GM23338 (cell line): Measurements from ENCODE around the gene UNC79. TPM values are rescaled to one million over a fixed set of nuclear protein-coding genes. Genes with fewer than 3 reads are reported as not detected.

ENCODE experiments used
- ATAC-seq: fragments of 200-7000 bp; cut with Tn5 transposase; 3 replicates; pipeline ENCODE4 v1.9.1; 2020
- DNase-seq: peaks from one replicate; pipeline ENCODE4 v3.0.0-alpha.2; 2015; ENCODE audit warnings: low spot score
- H2AFZ ChIP-seq: fragments of 200-600 bp; sonication (generic); 2 replicates; pipeline ENCODE4 v1.8.0; 2016; ENCODE audit warnings: antibody characterized with exemption, mild to moderate bottlenecking, moderate library complexity
- H3F3A ChIP-seq: fragments of 200-600 bp; sonication (generic); replicated peaks from 2 replicates; pipeline ENCODE4 v1.8.0; 2017; ENCODE audit warnings: antibody characterized with exemption, mixed run types, low read depth
- H3K27ac ChIP-seq: fragments of 200-600 bp; sonication (generic); 2 replicates; pipeline ENCODE4 v1.6.1; 2016; ENCODE audit warnings: low read depth
- H3K27me3 ChIP-seq: fragments of 200-600 bp; sonication (generic); 2 replicates; pipeline ENCODE4 v1.8.0; 2016; ENCODE audit warnings: mild to moderate bottlenecking, mixed run types, moderate library complexity; ENCODE audit not compliant: insufficient read depth
- H3K36me3 ChIP-seq: fragments of 200-600 bp; sonication (generic); 2 replicates; pipeline ENCODE4 v1.8.0; 2016; ENCODE audit warnings: mild to moderate bottlenecking; ENCODE audit not compliant: insufficient read depth
- H3K4me1 ChIP-seq: fragments of 200-600 bp; sonication (generic); 2 replicates; pipeline ENCODE4 v1.8.0; 2016; ENCODE audit warnings: mild to moderate bottlenecking, moderate library complexity; ENCODE audit not compliant: insufficient read depth
- H3K4me2 ChIP-seq: fragments of 200-600 bp; sonication (generic); 2 replicates; pipeline ENCODE4 v1.7.1; 2017; ENCODE audit warnings: mixed run types
- H3K4me3 ChIP-seq: fragments of 200-600 bp; sonication (generic); 2 replicates; pipeline ENCODE4 v1.6.1; 2016; ENCODE audit warnings: mixed run types
- H3K79me2 ChIP-seq: fragments of 200-600 bp; sonication (generic); replicated peaks from 2 replicates; pipeline ENCODE4 v1.8.0; 2017; ENCODE audit warnings: mild to moderate bottlenecking; ENCODE audit not compliant: insufficient read depth
- H3K9me2 ChIP-seq: fragments of 200-600 bp; sonication (generic); 2 replicates; pipeline ENCODE4 v1.8.0; 2017; ENCODE audit not compliant: insufficient read depth
- H4K20me1 ChIP-seq: fragments of 200-600 bp; sonication (generic); replicated peaks from 2 replicates; pipeline ENCODE4 v1.8.0; 2017; ENCODE audit warnings: mild to moderate bottlenecking; ENCODE audit not compliant: insufficient read depth
- H3K27ac Mint-ChIP-seq: 2 replicates; pipeline ENCODE4 v1.8.0; 2020; ENCODE audit warnings: inconsistent platforms, mild to moderate bottlenecking, moderate library complexity, mixed read lengths
- H3K27me3 Mint-ChIP-seq: 3 replicates; pipeline ENCODE4 v1.8.0; 2022; ENCODE audit warnings: low read depth, mild to moderate bottlenecking, moderate library complexity, mixed read lengths, inconsistent platforms; ENCODE audit not compliant: insufficient read depth, poor library complexity
- H3K36me3 Mint-ChIP-seq: 3 replicates; pipeline ENCODE4 v1.8.0; 2021; ENCODE audit warnings: low read depth, mild to moderate bottlenecking, inconsistent platforms, moderate library complexity, mixed read lengths
- H3K4me1 Mint-ChIP-seq: 3 replicates; pipeline ENCODE4 v1.8.0; 2020; ENCODE audit warnings: mild to moderate bottlenecking, inconsistent platforms, mixed read lengths
- H3K4me3 Mint-ChIP-seq: 3 replicates; pipeline ENCODE4 v1.8.0; 2021; ENCODE audit warnings: moderate library complexity, mild to moderate bottlenecking, inconsistent platforms, mixed read lengths
- H3K9me3 Mint-ChIP-seq: 3 replicates; pipeline ENCODE4 v1.8.0; 2020; ENCODE audit warnings: moderate library complexity, mild to moderate bottlenecking, inconsistent platforms, mixed read lengths
- EZH2 ChIP-seq: fragments of 200-600 bp; sonication (generic); IDR thresholded peaks from one replicate; pipeline ENCODE4 v1.8.0; 2017; ENCODE audit warnings: antibody characterized with exemption, mild to moderate bottlenecking, low read depth; ENCODE audit not compliant: unreplicated experiment
- EZH2phosphoT487 ChIP-seq: fragments of 200-600 bp; sonication (generic); IDR thresholded peaks from one replicate; pipeline ENCODE4 v1.8.1; 2018; ENCODE audit warnings: antibody characterized with exemption; ENCODE audit not compliant: unreplicated experiment
- JUNB ChIP-seq: IDR thresholded peaks from one replicate; pipeline ENCODE4 v1.6.1; 2016; ENCODE audit warnings: antibody characterized with exemption; ENCODE audit not compliant: unreplicated experiment
- ZNF114 ChIP-seq: fragments of 250-450 bp; sonication (Bioruptor Pico); IDR thresholded peaks from 2 replicates; pipeline ENCODE4 v1.5.0; 2020; ENCODE audit warnings: mild to moderate bottlenecking, moderate library complexity
- ZNF331 ChIP-seq: fragments of 250-450 bp; sonication (Bioruptor Pico); IDR thresholded peaks from 2 replicates; pipeline ENCODE4 v1.5.0; 2020; ENCODE audit warnings: low read depth, mild to moderate bottlenecking, moderate library complexity
- polyA plus RNA-seq: library from polyadenylated mRNA; unstranded; fragments of >200 nt; fragmentation: Nextera tagmentation; extraction: Ambion mirVana; gene quantifications from 2 replicates; pipeline ENCODE4 v1.2.1, GENCODE V29; 2016
- total RNA-seq: library from RNA; depleted of rRNA; stranded (reverse); fragments of >200 nt; shearing (Covaris generic); gene quantifications from 2 replicates; pipeline ENCODE4 v1.2.3, GENCODE V29; 2014
- TF ChIP-seq, protein P1 (sequence below): fragments of 250-450 bp; sonication (Bioruptor Pico); IDR thresholded peaks from 2 replicates; pipeline ENCODE4 v1.5.0; 2020; ENCODE audit warnings: mild to moderate bottlenecking, moderate library complexity
- TF ChIP-seq, protein P2 (sequence below), 2 experiments: fragments of 200-600 bp in 1 of 2; sonication (generic) in 1 of 2; conservative IDR thresholded peaks; 2 replicates each; pipeline versions ENCODE4 v1.5.1 to v1.6.1; 2016 to 2017; ENCODE audit warnings: antibody characterized with exemption in 2 of 2, low read depth in 2 of 2, mild to moderate bottlenecking in 2 of 2, moderate library complexity in 1 of 2

Gene UNC79
- total and polyA plus RNA-seq, 2 experiments from 2014 or later = 1.8 to 3.6 TPM

DNA sequence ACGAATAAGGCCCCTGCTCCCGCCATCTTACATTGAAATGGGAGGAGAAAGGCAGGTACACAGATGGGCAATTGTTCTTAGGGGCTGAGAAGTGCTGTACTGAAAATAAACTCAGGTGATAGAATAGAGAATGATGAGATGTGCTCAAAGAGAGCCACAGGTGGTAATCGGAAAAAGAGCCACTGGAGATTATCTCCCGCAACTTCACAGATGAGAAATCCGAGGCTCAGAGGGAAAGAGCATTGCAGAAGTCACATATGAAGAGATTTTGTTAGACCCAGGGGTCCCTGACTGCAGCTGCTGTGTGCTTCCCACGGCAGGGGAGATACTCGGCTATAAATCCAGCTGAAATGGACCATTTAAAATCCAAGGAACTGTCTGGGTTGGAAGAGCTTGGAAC lies 283.9 kb downstream of the UNC79 start:
- Histone ChIP-seq H3K4me2 (no peak overlapping the region), H3K4me3 (no peak overlapping the region), H3K27ac (no peak overlapping the region), H3K79me2 (no peaks in the 10 kb centered on the region), H2AFZ (no peak overlapping the region), H3K9me2 (no peaks in the 10 kb centered on the region), H3F3A (no peaks in the 10 kb centered on the region), H4K20me1 (no peaks in the 10 kb centered on the region), H3K27me3 (no peaks in the 10 kb centered on the region), H3K36me3 (no peaks in the 10 kb centered on the region), H3K4me1 (no peaks in the 10 kb centered on the region; the same call in 1 of the 2 replicates)
- H3K27me3 Mint-ChIP-seq = peaks cover 8% of the 10 kb centered on the region
- no peaks in the 10 kb centered on the region for H3K36me3 Mint-ChIP-seq
- no peak overlapping the region; the same call in 2 of the 3 replicates for H3K4me3 Mint-ChIP-seq
- H3K4me1 Mint-ChIP-seq = peaks cover 18% of the 10 kb centered on the region
- ATAC-seq = no peak
- no peak for TF ChIP-seq ZNF114
- no peak for TF ChIP-seq JUNB
- TF ChIP-seq, protein P1, sequence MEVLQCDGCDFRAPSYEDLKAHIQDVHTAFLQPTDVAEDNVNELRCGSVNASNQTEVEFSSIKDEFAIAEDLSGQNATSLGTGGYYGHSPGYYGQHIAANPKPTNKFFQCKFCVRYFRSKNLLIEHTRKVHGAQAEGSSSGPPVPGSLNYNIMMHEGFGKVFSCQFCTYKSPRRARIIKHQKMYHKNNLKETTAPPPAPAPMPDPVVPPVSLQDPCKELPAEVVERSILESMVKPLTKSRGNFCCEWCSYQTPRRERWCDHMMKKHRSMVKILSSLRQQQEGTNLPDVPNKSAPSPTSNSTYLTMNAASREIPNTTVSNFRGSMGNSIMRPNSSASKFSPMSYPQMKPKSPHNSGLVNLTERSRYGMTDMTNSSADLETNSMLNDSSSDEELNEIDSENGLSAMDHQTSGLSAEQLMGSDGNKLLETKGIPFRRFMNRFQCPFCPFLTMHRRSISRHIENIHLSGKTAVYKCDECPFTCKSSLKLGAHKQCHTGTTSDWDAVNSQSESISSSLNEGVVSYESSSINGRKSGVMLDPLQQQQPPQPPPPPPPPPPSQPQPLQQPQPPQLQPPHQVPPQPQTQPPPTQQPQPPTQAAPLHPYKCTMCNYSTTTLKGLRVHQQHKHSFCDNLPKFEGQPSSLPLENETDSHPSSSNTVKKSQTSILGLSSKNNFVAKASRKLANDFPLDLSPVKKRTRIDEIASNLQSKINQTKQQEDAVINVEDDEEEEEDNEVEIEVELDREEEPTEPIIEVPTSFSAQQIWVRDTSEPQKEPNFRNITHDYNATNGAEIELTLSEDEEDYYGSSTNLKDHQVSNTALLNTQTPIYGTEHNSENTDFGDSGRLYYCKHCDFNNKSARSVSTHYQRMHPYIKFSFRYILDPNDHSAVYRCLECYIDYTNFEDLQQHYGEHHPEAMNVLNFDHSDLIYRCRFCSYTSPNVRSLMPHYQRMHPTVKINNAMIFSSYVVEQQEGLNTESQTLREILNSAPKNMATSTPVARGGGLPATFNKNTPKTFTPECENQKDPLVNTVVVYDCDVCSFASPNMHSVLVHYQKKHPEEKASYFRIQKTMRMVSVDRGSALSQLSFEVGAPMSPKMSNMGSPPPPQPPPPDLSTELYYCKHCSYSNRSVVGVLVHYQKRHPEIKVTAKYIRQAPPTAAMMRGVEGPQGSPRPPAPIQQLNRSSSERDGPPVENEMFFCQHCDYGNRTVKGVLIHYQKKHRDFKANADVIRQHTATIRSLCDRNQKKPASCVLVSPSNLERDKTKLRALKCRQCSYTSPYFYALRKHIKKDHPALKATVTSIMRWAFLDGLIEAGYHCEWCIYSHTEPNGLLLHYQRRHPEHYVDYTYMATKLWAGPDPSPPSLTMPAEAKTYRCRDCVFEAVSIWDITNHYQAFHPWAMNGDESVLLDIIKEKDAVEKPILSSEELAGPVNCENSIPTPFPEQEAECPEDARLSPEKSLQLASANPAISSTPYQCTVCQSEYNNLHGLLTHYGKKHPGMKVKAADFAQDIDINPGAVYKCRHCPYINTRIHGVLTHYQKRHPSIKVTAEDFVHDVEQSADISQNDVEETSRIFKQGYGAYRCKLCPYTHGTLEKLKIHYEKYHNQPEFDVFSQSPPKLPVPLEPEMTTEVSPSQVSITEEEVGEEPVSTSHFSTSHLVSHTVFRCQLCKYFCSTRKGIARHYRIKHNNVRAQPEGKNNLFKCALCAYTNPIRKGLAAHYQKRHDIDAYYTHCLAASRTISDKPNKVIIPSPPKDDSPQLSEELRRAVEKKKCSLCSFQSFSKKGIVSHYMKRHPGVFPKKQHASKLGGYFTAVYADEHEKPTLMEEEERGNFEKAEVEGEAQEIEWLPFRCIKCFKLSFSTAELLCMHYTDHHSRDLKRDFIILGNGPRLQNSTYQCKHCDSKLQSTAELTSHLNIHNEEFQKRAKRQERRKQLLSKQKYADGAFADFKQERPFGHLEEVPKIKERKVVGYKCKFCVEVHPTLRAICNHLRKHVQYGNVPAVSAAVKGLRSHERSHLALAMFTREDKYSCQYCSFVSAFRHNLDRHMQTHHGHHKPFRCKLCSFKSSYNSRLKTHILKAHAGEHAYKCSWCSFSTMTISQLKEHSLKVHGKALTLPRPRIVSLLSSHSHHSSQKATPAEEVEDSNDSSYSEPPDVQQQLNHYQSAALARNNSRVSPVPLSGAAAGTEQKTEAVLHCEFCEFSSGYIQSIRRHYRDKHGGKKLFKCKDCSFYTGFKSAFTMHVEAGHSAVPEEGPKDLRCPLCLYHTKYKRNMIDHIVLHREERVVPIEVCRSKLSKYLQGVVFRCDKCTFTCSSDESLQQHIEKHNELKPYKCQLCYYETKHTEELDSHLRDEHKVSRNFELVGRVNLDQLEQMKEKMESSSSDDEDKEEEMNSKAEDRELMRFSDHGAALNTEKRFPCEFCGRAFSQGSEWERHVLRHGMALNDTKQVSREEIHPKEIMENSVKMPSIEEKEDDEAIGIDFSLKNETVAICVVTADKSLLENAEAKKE (CRISPR knock-in tag) = no peak
- TF ChIP-seq EZH2phosphoT487 = no peak
- H3K27ac Mint-ChIP-seq = no peak overlapping the region
- H3K9me3 Mint-ChIP-seq = no peaks in the 10 kb centered on the region
- DNase-seq = no peak

DNA sequence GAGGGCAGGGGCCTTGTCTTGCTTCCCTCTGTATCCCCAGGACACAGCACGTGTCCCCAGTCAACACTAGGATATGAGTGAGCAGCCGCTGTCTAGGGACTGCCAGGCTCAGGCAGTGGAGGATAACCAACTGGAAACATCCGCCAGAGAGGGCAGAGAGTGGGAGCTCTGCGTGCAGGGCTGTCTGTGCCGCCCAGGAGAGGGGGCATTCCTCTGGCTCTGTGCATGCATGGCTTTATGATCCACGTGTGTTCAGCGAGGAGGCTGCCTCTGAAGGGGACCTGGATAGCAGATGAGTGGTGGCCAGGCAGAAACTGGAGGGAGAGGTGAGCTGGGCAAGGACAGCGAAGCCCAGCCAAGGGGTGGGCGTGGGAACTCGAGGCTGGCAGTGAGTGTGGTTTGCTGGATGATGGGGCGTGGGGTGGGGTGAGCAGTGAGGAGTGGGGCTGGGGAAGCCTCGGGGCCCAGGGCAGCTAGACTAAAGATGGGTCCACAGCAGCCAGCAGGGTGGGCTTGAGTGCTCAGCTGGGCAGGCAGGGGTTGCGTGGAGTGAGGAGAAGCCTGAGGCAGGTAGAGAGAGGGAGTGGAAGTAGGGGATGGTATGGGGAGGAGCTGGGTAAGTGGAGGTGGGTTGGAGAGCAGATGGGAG lies 284.7 kb downstream of the UNC79 start:
- ATAC-seq (no peak), DNase-seq (no peak)
- Mint-ChIP-seq H3K27me3 (peaks cover 8% of the 10 kb centered on the region), H3K4me3 (no peak overlapping the region), H3K9me3 (no peaks in the 10 kb centered on the region), H3K27ac (no peak overlapping the region), H3K4me1 (peaks cover 18% of the 10 kb centered on the region), H3K36me3 (no peaks in the 10 kb centered on the region; the same call in 2 of the 3 replicates)
- H3K9me2 ChIP-seq = no peaks in the 10 kb centered on the region
- no peaks in the 10 kb centered on the region for H3F3A ChIP-seq
- H3K4me2 ChIP-seq = no peak overlapping the region
- no peak overlapping the region for H3K4me3 ChIP-seq
- no peak overlapping the region for H3K27ac ChIP-seq
- H3K36me3 ChIP-seq = no peaks in the 10 kb centered on the region
- H3K79me2 ChIP-seq = no peaks in the 10 kb centered on the region
- H3K4me1 ChIP-seq = no peaks in the 10 kb centered on the region; the same call in 1 of the 2 replicates
- H3K27me3 ChIP-seq = no peaks in the 10 kb centered on the region
- H2AFZ ChIP-seq = no peak overlapping the region
- no peaks in the 10 kb centered on the region for H4K20me1 ChIP-seq
- TF ChIP-seq EZH2 (no peak), ZNF331 (CRISPR knock-in tag) (no peak)
- TF ChIP-seq, protein P2, sequence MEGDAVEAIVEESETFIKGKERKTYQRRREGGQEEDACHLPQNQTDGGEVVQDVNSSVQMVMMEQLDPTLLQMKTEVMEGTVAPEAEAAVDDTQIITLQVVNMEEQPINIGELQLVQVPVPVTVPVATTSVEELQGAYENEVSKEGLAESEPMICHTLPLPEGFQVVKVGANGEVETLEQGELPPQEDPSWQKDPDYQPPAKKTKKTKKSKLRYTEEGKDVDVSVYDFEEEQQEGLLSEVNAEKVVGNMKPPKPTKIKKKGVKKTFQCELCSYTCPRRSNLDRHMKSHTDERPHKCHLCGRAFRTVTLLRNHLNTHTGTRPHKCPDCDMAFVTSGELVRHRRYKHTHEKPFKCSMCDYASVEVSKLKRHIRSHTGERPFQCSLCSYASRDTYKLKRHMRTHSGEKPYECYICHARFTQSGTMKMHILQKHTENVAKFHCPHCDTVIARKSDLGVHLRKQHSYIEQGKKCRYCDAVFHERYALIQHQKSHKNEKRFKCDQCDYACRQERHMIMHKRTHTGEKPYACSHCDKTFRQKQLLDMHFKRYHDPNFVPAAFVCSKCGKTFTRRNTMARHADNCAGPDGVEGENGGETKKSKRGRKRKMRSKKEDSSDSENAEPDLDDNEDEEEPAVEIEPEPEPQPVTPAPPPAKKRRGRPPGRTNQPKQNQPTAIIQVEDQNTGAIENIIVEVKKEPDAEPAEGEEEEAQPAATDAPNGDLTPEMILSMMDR (conservative IDR thresholded peaks at IDR 0.05; ENCODE audit: low read depth in 2 of 2) = no peak
